Measurements from ENCODE around the gene TMCO1. TPM values are rescaled to one million over a fixed set of nuclear protein-coding genes. Genes with fewer than 3 reads are reported as not detected.

The TMCO1 gene, protein sequence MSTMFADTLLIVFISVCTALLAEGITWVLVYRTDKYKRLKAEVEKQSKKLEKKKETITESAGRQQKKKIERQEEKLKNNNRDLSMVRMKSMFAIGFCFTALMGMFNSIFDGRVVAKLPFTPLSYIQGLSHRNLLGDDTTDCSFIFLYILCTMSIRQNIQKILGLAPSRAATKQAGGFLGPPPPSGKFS
- total RNA-seq, result 59.4 and 61.9 TPM in 2 replicates

DNA sequence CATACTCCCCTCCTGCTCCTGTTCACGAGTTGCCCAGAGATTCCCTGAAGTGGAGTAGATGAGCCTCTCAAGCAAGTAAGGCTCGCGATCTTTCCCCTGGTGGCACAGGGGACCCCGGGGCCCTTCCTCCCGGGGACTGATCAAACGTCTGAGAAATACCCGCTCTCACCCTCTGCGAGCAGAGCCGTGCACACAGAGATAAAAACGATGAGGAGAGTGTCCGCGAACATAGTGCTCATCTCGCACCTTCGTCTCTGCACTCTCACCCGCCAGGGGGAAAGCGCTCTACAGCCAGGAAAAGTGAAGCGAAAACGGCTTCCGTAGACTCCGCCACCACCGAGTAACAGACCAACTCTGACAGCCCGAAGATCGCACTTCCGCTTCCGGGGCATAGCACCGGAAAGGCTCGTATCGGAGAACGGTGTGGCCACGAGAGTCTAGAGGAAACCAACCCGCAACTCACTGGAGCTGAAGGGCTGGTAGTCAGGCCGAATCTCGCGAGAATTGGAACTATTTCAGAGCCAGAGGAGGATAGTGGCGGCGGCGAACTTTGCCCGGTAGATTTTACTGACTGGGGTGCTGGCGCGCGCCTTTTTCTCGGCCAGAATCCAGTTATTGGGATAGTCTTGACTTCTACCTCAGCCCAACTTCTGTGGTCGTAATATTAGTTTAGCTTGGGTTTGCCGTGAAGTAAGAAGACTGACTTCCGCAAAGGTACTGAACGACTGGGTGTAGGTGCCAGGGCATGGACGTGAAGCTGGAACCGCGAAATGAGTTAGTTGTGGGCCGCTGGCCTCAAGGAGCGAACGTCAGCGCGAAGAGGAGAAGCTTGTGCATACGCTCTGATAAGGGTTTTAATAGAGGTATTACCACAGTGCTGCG lies at the start of gene TMCO1:
TSS of gene TMCO1 (minus strand) at position 356 of the 882 bp plus-strand sequence. CDS start at position 239, 117 bp downstream.

DNA sequence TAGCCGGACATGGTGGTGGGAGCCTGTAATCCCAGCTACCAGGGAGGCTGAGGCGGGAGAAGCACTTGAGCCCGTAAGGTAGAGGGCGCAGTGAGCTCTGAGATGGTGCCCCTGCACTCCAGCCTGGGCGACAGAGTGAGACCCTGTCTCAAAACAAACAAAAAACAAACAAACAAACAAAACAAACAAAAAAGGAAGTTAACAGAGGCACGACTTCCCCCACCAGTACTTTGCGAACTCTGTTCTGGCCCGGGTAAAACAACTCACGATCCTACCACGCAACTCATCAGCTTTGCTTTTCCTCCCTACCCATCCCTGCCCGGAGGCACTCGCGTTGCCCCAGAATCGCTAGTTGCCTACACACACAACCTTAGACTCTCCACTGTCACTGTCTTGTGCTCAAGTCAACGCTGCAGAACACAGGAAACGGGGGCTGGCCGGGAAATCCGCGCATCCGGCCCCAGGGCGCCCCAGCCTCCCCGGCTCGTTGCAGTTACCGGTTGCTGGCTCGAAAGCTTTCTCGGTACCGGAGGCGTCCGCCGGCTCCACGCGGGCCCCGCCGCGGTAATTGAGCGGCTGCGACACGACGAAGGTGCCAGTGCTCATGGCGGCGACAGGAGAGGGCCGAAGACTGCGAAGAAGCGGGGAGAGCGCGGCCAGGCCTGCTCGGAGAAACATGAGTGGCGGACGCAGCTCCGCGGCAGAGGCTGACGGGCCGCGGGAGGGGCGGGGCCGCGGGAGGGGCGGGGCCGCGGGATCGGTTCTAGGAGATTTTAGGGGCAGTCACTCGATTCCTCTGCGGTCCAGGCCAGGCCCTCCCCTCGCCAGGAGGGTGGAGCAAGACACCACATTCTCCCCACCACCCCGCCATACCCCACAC lies 70.5 kb downstream of the TMCO1 start, which contains the start of gene ALDH9A1:
TSS of gene ALDH9A1 (minus strand) at position 682 of the 880 bp plus-strand sequence. CDS start at position 678, 4 bp downstream.

Other genes starting within 250 kb of the TMCO1 start
- gene LRRC52, start 224.9 kb downstream of the TMCO1 start, total RNA-seq, result not detected in 2 replicates
- gene MGST3, start 137.6 kb downstream of the TMCO1 start, total RNA-seq, result 200 and 230 TPM in 2 replicates
- 73.4 and 76.9 TPM in 2 replicates for gene ALDH9A1, start 70.3 kb downstream of the TMCO1 start, total RNA-seq
- gene UCK2, start 58.7 kb upstream of the TMCO1 start, total RNA-seq, result 38.8 and 41.5 TPM in 2 replicates

All from cardiac atrium fibroblast (primary cell).